Brain microvascular endothelial cell (primary cell): Measurements from ENCODE around the gene ARX.
A peak's percentile ranks its signal among the peaks of the same experiment; 100 is the strongest.

Source experiments
- DNase-seq: peaks from one replicate; pipeline ENCODE4 v3.0.0-alpha.2; 2020
- H3K27ac ChIP-seq: fragments of 250-450 bp; sonication (Bioruptor Pico); 2 replicates; pipeline ENCODE4 v1.5.1; 2020; ENCODE audit warnings: mild to moderate bottlenecking, moderate library complexity
- H3K27me3 ChIP-seq: fragments of 250-450 bp; sonication (Bioruptor Pico); replicated peaks from 2 replicates; pipeline ENCODE4 v1.5.1; 2020; ENCODE audit warnings: mild to moderate bottlenecking
- H3K36me3 ChIP-seq: fragments of 250-450 bp; sonication (Bioruptor Pico); replicated peaks from 2 replicates; pipeline ENCODE4 v1.5.1; 2020; ENCODE audit warnings: mild to moderate bottlenecking
- H3K4me3 ChIP-seq: 2 replicates; pipeline ENCODE4 v1.5.1; 2011; ENCODE audit warnings: low read depth, mild to moderate bottlenecking, control low read depth, low read length, moderate library complexity
- CTCF ChIP-seq: IDR thresholded peaks from 2 replicates; pipeline ENCODE4 v1.5.1; 2011; ENCODE audit warnings: low read depth, mild to moderate bottlenecking, moderate library complexity, low read length, control low read depth, inconsistent platforms; ENCODE audit errors: missing control alignments
- in situ Hi-C: cut with HindIII; loops from 2 replicates; pipeline ENCODE4 v1.10.0; 2017; ENCODE audit warnings: low sequenced_read_pairs, low pct_ligation_motif_present

ARX gene

GRCh38 chrX:25048178-25048577, 32.4 kb upstream of the ARX start:
- H3K27ac ChIP-seq: no peak overlapping the region
- in situ Hi-C loops: no loop called here

GRCh38 chrX:25043192-25043591, 27.4 kb upstream of the ARX start:
- Histone ChIP-seq H3K36me3 (no peaks in the 10 kb centered on the region), H3K27ac (no peak overlapping the region), H3K4me3 (no peak overlapping the region), H3K27me3 (no peaks in the 10 kb centered on the region)
- in situ Hi-C loops: no loop called here
- no peak for DNase-seq
- TF ChIP-seq CTCF: no peak

More at GRCh38 chrX:25048178-25048577, 32.4 kb upstream of the ARX start:
- no peak for TF ChIP-seq CTCF
- no peaks in the 10 kb centered on the region for H3K27me3 ChIP-seq
- no peaks in the 10 kb centered on the region for H3K36me3 ChIP-seq
- DNase-seq: no peak
- H3K4me3 ChIP-seq: no peak overlapping the region

- in situ Hi-C loops: no loop called here
- no peak for DNase-seq
- Histone ChIP-seq H3K36me3 (no peaks in the 10 kb centered on the region), H3K27me3 (no peaks in the 10 kb centered on the region), H3K4me3 (no peak overlapping the region), H3K27ac (no peak overlapping the region)
- TF ChIP-seq CTCF: no peak
Measured at GRCh38 chrX:25039036-25039435, 23.3 kb upstream of the ARX start.

- Histone ChIP-seq H3K27ac (no peak overlapping the region), H3K27me3 (no peaks in the 10 kb centered on the region), H3K4me3 (no peak overlapping the region), H3K36me3 (no peaks in the 10 kb centered on the region)
- in situ Hi-C loops: no loop called here
- peak; percentile 59 for TF ChIP-seq CTCF
- peak; percentile 24 for DNase-seq
Measured at GRCh38 chrX:25034889-25035288, 19.1 kb upstream of the ARX start.

GRCh38 chrX:25029288-25029825, 13.6 kb upstream of the ARX start:
- Histone ChIP-seq H3K36me3 (no peaks in the 10 kb centered on the region), H3K27me3 (no peaks in the 10 kb centered on the region), H3K4me3 (no peak overlapping the region), H3K27ac (no peak overlapping the region)
- DNase-seq: no peak
- no peak for TF ChIP-seq CTCF
- in situ Hi-C loops: no loop called here

- Histone ChIP-seq H3K27ac (no peak overlapping the region), H3K4me3 (no peak overlapping the region), H3K36me3 (no peaks in the 10 kb centered on the region), H3K27me3 (no peaks in the 10 kb centered on the region)
- no peak for TF ChIP-seq CTCF
- peak; percentile 3 for DNase-seq
- in situ Hi-C loops: no loop called here
Measured at GRCh38 chrX:25028726-25029125, 13.0 kb upstream of the ARX start.
